ENCODE measurements around the gene CMIP.
A peak's percentile ranks its signal among the peaks of the same experiment; 100 is the strongest.

- peak in 1 of 6 experiments; percentile 3 for TF ChIP-seq CTCF (IDR thresholded peaks at IDR 0.05)
- TF ChIP-seq POLR2A (IDR thresholded peaks at IDR 0.05), result no peak
Observed at GRCh38 chr16:81598083-81598482, 153.5 kb downstream of the CMIP start.

All from esophagus squamous epithelium (tissue), 4 donors.